Mammary epithelial cell (primary cell): Measurements from ENCODE around the gene ZNF33A.

ENCODE experiments used
- EZH2 ChIP-seq: IDR thresholded peaks from 2 replicates; pipeline ENCODE4 v1.6.1; 2012; ENCODE audit warnings: low read length, inconsistent platforms, borderline replicate concordance
- TF ChIP-seq, protein P1 (sequence below), 2 donors: IDR thresholded peaks in 1 of 2; conservative IDR thresholded peaks in 1 of 2; 2 replicates each; pipeline ENCODE4 v1.5.1; 2011 to 2012; ENCODE audit warnings: inconsistent platforms in 2 of 2, low read length in 2 of 2, mild to moderate bottlenecking in 2 of 2, control low read depth in 1 of 2, low read depth in 1 of 2; ENCODE audit not compliant: insufficient read depth in 1 of 2; ENCODE audit errors: extremely low read depth in 1 of 2

DNA sequence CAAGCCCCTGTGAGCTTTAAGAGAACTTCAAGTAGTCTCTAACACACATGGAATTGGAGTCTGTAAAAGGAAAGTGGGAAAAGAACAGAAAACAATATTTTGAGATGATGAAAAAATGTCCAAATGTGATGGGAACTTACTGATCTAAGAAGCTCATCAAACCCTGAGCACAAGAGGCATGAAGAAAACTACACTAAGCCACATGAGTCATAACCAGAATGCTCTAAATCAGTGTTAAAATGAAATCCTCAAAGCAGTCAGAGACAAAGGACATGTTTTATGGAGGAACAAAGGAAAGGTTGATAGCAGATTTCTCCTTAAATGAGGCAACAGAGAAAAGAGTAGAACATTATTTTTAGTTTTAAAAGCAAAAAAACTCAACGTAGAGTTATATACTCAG is 37.2 kb downstream of the ZNF33A start:
- TF ChIP-seq EZH2 = no peak
- TF ChIP-seq, protein P1, sequence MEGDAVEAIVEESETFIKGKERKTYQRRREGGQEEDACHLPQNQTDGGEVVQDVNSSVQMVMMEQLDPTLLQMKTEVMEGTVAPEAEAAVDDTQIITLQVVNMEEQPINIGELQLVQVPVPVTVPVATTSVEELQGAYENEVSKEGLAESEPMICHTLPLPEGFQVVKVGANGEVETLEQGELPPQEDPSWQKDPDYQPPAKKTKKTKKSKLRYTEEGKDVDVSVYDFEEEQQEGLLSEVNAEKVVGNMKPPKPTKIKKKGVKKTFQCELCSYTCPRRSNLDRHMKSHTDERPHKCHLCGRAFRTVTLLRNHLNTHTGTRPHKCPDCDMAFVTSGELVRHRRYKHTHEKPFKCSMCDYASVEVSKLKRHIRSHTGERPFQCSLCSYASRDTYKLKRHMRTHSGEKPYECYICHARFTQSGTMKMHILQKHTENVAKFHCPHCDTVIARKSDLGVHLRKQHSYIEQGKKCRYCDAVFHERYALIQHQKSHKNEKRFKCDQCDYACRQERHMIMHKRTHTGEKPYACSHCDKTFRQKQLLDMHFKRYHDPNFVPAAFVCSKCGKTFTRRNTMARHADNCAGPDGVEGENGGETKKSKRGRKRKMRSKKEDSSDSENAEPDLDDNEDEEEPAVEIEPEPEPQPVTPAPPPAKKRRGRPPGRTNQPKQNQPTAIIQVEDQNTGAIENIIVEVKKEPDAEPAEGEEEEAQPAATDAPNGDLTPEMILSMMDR (conservative IDR thresholded peaks at IDR 0.05 in 1 of 2, IDR thresholded peaks at IDR 0.05 in 1 of 2; ENCODE audit: extremely low read depth in 1 of 2, insufficient read depth in 1 of 2, low read depth in 1 of 2, low read length in 2 of 2) = no peak
